Measurements from ENCODE around the gene ZDHHC11B.
"Not testable (repeated sequence)": the region's sequence is repeated elsewhere in the genome, so short reads cannot be mapped to it uniquely, and the experiment has no call there.

ZDHHC11B gene

GRCh38 chr5:691049-691448 lies 93.5 kb downstream of the ZDHHC11B start:
- in situ Hi-C loops (cut with MboI; ENCODE audit: low sequenced_read_pairs), result not testable (repeated sequence)

- in situ Hi-C loops (cut with MboI; ENCODE audit: low sequenced_read_pairs), result not testable (repeated sequence)
Measured at GRCh38 chr5:690293-690692, 94.2 kb downstream of the ZDHHC11B start.

GRCh38 chr5:688348-689010 lies 96.0 kb downstream of the ZDHHC11B start:
- in situ Hi-C loops (cut with MboI; ENCODE audit: low sequenced_read_pairs), result not testable (repeated sequence)

- in situ Hi-C loops (cut with MboI; ENCODE audit: low sequenced_read_pairs), result not testable (repeated sequence)
Measured at GRCh38 chr5:686936-687335, 97.6 kb downstream of the ZDHHC11B start.

- in situ Hi-C loops (cut with MboI; ENCODE audit: low sequenced_read_pairs), result not testable (repeated sequence)
Measured at GRCh38 chr5:686172-686523, 98.4 kb downstream of the ZDHHC11B start.

- in situ Hi-C loops (cut with MboI; ENCODE audit: low sequenced_read_pairs), result no loop called here
Measured at GRCh38 chr5:685262-686171, 99.0 kb downstream of the ZDHHC11B start.

- in situ Hi-C loops (cut with MboI; ENCODE audit: low sequenced_read_pairs), result no loop called here
Measured at GRCh38 chr5:684751-685216, 99.7 kb downstream of the ZDHHC11B start.

GRCh38 chr5:683551-684481 lies 100.7 kb downstream of the ZDHHC11B start:
- in situ Hi-C loops (cut with MboI; ENCODE audit: low sequenced_read_pairs), result no loop called here

GRCh38 chr5:682651-683358 lies 101.7 kb downstream of the ZDHHC11B start:
- in situ Hi-C loops (cut with MboI; ENCODE audit: low sequenced_read_pairs), result not testable (repeated sequence)

- in situ Hi-C loops (cut with MboI; ENCODE audit: low sequenced_read_pairs), result not testable (repeated sequence)
Measured at GRCh38 chr5:682216-682615, 102.3 kb downstream of the ZDHHC11B start.

- in situ Hi-C loops (cut with MboI; ENCODE audit: low sequenced_read_pairs), result not testable (repeated sequence)
Measured at GRCh38 chr5:681317-682191, 103.0 kb downstream of the ZDHHC11B start.

- in situ Hi-C loops (cut with MboI; ENCODE audit: low sequenced_read_pairs), result not testable (repeated sequence)
Measured at GRCh38 chr5:680836-681235, 103.7 kb downstream of the ZDHHC11B start.

GRCh38 chr5:680118-680795 lies 104.3 kb downstream of the ZDHHC11B start:
- in situ Hi-C loops (cut with MboI; ENCODE audit: low sequenced_read_pairs), result not testable (repeated sequence)

- in situ Hi-C loops (cut with MboI; ENCODE audit: low sequenced_read_pairs), result not testable (repeated sequence)
Measured at GRCh38 chr5:679166-679895, 105.2 kb downstream of the ZDHHC11B start.

- in situ Hi-C loops (cut with MboI; ENCODE audit: low sequenced_read_pairs), result not testable (repeated sequence)
Measured at GRCh38 chr5:678521-678920, 106.0 kb downstream of the ZDHHC11B start.

- in situ Hi-C loops (cut with MboI; ENCODE audit: low sequenced_read_pairs), result no loop called here
Measured at GRCh38 chr5:677131-678101, 107.1 kb downstream of the ZDHHC11B start.

GRCh38 chr5:676699-677076 lies 107.8 kb downstream of the ZDHHC11B start:
- in situ Hi-C loops (cut with MboI; ENCODE audit: low sequenced_read_pairs), result no loop called here
